Stimulated activated CD8-positive, alpha-beta memory T cell treated with anti-CD3 and anti-CD28 coated beads, Interleukin-7, amount 100 ng/mL, for 48 hours (primary cell): ENCODE results near the gene REX1BD.
"Not testable (repeated sequence)": the region's sequence is repeated elsewhere in the genome, so short reads cannot be mapped to it uniquely, and the experiment has no call there.

Experiments used
- DNase-seq, 2 donors: peaks; one replicate each; pipeline ENCODE4 v3.0.0-alpha.2; 2020; ENCODE audit warnings: low read depth in 1 of 2; ENCODE audit errors: extremely low read depth in 1 of 2

Gene REX1BD

DNA sequence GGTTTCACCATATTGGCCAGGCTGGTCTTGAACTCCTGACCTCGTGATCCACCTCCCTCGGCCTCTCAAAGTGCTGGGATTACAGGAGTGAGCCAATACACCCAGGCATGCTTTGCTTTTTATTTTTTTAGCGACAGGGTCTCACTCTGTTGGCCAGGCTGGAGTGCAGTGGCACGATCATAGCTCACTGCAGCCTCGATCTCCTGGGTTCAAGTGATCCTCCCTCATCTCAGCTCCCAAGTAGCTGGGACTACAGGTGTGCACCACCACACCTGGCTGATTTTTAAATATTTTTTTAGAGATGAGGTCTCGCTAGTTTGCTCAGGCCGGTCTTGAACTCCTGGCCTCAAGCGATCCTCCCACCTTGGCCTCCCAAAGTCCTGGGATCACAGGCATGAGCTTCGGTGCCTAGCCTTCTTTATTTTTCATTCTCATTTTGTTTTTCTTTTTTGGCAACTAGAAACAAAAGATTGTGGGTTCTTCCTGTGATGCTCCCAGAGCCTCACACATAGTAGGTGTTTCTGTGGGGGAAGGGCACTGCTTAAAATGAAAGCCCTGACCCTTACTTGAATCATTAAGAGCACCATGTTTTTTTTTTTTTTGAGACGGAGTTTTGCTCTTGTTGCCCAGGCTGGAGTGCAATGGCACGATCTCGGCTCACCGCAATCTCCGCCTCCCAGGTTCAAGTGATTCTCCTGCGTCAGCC is 12.2 kb downstream of the REX1BD start:
- not testable (repeated sequence) for DNase-seq

- no peak for DNase-seq
Observed at GRCh38 chr19:18601875-18602274, 13.3 kb downstream of the REX1BD start.

DNA sequence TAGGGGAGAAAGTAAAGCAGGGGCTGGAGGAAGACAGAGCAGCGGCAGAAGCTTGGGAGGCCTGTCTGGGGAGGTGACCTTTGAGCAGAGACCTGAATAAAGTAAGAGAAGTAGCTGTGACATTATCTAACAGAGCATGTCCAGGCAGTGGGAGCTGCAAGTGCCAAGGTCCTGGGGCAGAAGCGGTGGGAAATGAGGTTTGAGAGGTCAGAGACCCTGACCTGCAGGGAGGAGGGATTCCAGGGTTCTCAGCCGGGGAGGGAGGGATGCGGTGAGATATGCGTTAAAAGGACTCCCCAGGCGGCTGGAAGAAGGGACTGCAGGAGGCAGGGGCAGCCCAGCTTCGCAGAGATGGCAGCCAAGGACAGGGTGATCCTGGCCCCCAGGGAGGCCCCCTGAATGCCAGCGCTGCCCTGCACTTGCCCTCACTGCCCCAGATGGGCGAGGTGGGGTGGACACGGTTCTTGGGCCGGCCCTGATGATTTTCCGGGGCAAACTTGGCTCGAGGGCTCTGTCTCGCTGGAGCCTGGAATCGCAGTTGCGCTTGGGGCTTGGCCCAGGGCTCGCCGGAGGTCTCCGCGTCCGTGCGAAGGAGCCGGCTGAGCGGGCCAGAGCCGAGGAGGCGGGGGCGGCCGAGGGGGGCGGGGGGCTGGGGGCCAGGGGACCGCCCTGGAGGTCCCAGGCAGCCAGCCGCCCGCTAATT is 14.8 kb downstream of the REX1BD start:
- DNase-seq, result no peak

- DNase-seq, result no peak
Observed at GRCh38 chr19:18603958-18604819, 15.6 kb downstream of the REX1BD start.

- DNase-seq, result no peak
Observed at GRCh38 chr19:18604820-18605159, 16.2 kb downstream of the REX1BD start.

GRCh38 chr19:18605196-18605545 is 16.6 kb downstream of the REX1BD start:
- no peak for DNase-seq

DNA sequence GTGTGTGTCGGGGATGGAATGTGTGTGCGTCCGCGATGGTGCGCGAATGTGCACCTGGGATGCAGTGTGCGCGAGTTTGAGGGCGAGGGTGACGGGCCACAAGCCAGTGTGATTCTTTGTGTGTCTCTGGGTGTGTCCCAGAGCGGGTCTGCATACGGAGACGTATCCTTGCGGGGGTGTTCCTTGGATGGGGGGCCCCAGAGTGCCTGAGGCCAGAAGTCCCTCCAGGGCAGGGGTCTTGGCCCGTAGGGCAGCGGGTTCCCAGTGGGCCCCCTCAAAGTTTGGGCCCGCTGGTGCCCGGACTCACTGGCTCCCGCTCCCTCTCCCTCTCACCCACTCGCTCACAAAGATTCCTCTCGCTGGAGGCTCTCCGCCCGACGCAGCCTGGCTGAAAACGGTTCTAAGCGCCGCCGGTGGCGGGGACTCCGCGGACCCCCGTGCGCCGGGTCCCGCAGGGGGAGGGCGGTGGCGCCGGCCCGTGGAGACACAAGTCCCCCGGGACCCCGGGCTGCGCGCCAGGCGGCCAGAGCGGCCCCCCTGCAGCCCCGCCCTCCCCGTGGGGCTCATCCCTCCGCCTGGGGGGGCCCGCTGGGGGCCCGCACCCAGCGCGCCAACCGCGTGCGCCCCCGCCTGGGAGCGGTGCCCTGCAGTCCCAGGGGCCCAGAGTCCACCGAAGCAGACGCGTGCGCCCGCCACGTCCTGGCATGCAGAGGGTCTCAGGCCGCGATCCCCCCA is 17.1 kb downstream of the REX1BD start:
- DNase-seq, result no peak

- DNase-seq, result no peak
Observed at GRCh38 chr19:18606281-18607225, 18.0 kb downstream of the REX1BD start, which contains the start of gene CRLF1. TSS of gene CRLF1 (minus strand) at chr19:18606799. CDS start at chr19:18606656, 143 bp downstream.

DNA sequence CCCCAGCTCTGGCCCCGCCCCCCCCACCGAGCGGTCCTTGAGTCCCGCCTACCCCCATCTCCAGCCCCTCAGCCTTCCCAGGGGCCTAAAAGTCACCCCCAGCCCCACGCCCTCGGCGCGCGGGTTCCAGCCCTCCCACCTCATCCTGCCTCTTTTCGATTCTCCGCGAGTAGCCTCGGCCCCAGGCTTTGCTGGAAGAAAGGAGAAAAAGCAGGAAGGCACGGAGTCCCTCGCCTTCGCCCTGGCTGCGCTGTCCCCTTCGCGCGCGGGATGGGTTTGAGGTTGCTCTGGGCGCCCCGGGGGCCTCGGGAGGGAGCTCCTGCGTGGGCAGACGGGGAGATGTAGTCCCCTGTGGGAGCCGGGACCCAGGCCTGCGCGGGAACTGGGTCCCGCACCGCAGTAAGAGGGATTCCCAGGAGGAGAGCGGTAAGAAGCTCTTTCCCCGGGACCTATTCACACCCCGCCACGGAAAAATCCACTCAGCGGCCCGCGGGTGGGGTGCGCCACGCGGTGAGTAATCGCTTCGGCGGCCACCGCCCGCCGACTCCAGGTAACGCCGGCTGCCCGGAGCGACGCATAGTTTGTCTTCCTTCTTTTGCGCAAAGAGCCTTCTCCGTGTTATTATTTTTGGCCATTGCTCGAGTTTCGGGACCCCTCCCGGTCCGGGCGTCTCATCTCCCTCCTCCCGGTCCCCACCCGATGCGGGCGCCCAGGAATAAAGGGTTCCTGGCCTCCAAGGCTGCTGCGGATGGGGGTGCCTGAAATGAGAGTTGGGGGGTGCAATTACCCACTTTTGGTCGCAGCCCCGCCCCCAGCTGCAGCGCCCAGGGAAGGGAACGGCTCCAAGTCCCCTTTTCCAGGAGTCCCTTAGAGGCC is 18.9 kb downstream of the REX1BD start:
- no peak for DNase-seq

- DNase-seq, result no peak
Observed at GRCh38 chr19:18608102-18608804, 19.7 kb downstream of the REX1BD start.

- DNase-seq, result no peak
Observed at GRCh38 chr19:18608805-18609716, 20.5 kb downstream of the REX1BD start.

DNA sequence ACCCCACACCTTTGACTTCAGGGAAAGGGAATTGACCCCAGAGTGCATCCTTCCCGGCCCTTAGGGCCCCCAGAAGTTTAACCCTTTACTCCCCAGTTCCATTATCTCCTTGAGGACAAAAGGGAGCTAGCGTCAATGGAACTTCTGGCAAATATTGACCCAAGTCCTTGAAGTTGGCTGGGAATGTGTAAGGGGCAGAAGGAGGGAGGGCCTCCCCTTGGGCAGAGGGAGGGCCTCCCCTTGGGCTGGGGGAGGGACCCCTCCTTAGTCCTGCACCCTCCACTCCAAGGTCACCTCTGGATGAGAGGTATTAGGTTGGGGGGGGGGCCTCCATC is 21.1 kb downstream of the REX1BD start:
- no peak for DNase-seq

GRCh38 chr19:18610245-18610555 is 21.6 kb downstream of the REX1BD start:
- no peak for DNase-seq

DNA sequence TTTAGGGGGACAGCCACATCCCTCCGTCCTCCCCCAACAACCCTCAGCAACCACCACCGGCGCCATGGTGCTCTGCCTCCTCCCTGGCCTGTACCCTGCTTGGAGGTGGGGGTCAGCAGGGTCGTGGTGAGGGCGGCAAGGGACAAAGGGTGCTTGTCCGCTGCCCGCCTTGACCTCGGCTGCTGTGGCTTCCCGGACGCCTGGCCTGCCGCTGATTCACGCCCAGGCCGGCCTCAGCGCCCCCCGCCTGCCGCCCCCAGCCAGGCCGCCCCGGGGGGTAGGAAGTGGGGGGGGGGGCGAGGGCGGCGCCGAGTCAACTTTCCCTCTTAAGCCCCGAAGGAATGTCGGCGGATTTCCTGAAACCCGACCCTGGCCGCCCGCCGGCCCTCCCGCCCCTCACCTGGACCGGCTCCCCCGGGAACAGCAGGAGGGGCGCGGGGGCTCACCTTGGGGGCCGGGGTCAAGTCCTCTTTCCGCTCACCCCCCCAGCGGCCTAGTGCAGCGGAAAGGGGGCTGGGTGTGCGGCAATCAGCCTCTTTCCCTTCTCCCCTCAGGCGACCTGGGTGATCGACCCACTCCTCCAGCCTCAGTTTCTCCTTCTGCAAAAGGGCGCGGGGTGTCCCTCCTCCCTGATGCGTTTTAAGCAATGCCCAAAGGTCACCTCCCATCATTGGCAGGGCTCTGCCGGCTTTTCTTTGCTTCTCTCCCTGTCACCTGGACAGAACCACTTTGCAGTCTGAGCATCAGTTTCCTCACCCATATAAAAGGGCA is 22.1 kb downstream of the REX1BD start:
- DNase-seq, result no peak

- no peak for DNase-seq
Observed at GRCh38 chr19:18611327-18612050, 22.9 kb downstream of the REX1BD start.

DNA sequence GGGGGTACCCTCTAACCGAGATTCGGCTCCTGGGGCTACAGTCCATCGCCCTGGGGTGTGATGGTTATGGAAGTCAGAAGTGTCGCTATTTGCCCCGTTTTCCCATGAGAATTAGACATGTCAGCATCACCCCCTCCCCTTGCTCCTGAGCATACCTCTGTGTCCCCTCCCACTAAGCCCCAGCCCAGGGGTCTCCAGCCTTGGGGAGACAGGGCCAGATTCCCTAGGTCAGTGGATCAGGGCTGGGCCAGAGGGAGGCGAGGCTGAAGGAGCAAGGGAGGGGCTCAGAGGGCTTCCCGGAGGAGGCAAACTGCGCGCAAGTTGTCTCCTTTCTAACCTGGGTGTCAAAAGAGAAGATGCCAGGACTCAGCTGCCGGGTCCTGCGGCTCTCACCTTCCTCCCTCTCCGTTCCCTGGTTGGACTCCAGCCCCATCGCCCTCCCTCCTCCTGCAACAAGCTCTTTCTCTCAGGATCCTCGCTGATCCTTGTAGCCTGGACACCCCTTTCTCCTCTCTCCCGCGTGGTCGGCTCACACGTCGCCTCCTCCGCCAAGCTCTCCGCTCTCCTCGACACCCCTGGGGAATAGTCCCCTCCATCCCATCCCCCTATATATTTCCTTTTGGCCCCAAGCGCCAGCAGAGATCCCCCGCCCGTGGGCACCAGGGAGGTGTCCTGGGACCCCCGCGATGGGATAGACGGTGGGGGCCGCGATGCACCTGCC is 23.6 kb downstream of the REX1BD start:
- DNase-seq, result no peak
